Neural progenitor cell (in vitro differentiated cells): Measurements from ENCODE around the gene RAB3GAP2.

ENCODE experiments used
- EZH2 ChIP-seq: fragments of 200-600 bp; sonication (generic); IDR thresholded peaks from 2 replicates; pipeline ENCODE4 v1.6.1; 2017; ENCODE audit warnings: antibody characterized with exemption, mild to moderate bottlenecking, moderate library complexity
- EZH2phosphoT487 ChIP-seq: fragments of 200-600 bp; sonication (generic); IDR thresholded peaks from 2 replicates; pipeline ENCODE4 v1.6.1; 2017; ENCODE audit warnings: antibody characterized with exemption
- TF ChIP-seq, protein P1 (sequence below): fragments of 200-600 bp; sonication (generic); IDR thresholded peaks from 2 replicates; pipeline ENCODE4 v1.5.1; 2017; ENCODE audit warnings: antibody characterized with exemption, mild to moderate bottlenecking

DNA sequence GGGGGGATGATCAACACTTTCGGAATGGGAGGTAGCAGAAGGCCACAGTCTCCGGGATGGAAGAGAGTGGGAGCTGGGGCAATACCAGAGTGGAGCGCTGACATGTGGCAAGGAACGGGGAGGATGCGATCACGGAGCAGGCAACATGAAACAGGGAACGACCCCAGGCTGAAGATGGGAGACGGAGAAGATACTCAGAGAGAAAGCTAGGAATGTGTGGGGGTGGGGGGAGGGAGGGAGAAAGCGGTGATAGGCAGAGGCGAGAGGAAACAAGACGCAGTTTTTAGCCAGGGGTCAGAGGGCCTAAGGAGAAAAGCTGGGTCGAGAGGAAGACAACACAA, 577 bp downstream of the RAB3GAP2 start:
- TF ChIP-seq, protein P1, sequence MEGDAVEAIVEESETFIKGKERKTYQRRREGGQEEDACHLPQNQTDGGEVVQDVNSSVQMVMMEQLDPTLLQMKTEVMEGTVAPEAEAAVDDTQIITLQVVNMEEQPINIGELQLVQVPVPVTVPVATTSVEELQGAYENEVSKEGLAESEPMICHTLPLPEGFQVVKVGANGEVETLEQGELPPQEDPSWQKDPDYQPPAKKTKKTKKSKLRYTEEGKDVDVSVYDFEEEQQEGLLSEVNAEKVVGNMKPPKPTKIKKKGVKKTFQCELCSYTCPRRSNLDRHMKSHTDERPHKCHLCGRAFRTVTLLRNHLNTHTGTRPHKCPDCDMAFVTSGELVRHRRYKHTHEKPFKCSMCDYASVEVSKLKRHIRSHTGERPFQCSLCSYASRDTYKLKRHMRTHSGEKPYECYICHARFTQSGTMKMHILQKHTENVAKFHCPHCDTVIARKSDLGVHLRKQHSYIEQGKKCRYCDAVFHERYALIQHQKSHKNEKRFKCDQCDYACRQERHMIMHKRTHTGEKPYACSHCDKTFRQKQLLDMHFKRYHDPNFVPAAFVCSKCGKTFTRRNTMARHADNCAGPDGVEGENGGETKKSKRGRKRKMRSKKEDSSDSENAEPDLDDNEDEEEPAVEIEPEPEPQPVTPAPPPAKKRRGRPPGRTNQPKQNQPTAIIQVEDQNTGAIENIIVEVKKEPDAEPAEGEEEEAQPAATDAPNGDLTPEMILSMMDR: no peak
- no peak for TF ChIP-seq EZH2
- no peak for TF ChIP-seq EZH2phosphoT487
